GM12878 (cell line): Measurements from ENCODE around the gene ARHGAP21.

ENCODE experiments used
- BHLHE40 ChIP-seq, 2 experiments: fragments of 450-650 bp in 1 of 2; IDR thresholded peaks; 2 replicates each; pipeline ENCODE4 v1.6.1; 2011 to 2017; ENCODE audit warnings: low read depth in 2 of 2, borderline replicate concordance in 1 of 2, improper control_type of control experiment in 1 of 2, low read length in 1 of 2, mild to moderate bottlenecking in 1 of 2
- CTCF ChIP-seq, 3 experiments: IDR thresholded peaks in 2 of 3; conservative IDR thresholded peaks in 1 of 3; 2 replicates each; pipeline ENCODE4 v1.5.1; 2011; ENCODE audit warnings: low read depth in 3 of 3, low read length in 3 of 3, mild to moderate bottlenecking in 3 of 3, control low read depth in 2 of 3, moderate library complexity in 2 of 3, inconsistent platforms in 1 of 3, mixed read lengths in 1 of 3; ENCODE audit not compliant: control insufficient read depth in 2 of 3, insufficient read depth in 1 of 3; ENCODE audit errors: extremely low read depth in 1 of 3
- EZH2 ChIP-seq: IDR thresholded peaks from 2 replicates; pipeline ENCODE4 v1.6.1; 2012; ENCODE audit warnings: low read depth, mild to moderate bottlenecking, control low read depth, inconsistent platforms, low read length, borderline replicate concordance; ENCODE audit not compliant: control insufficient read depth
- POLR2AphosphoS5 ChIP-seq: IDR thresholded peaks from 2 replicates; pipeline ENCODE4 v1.6.1; 2011; ENCODE audit warnings: mild to moderate bottlenecking, low read length, inconsistent platforms
- SMC3 ChIP-seq: IDR thresholded peaks from 2 replicates; pipeline ENCODE4 v1.6.1; 2011; ENCODE audit warnings: low read length, improper control_type of control experiment, borderline replicate concordance
- YY1 ChIP-seq: IDR thresholded peaks from 2 replicates; pipeline ENCODE4 v1.6.1; 2011; ENCODE audit warnings: low read depth, mild to moderate bottlenecking, low read length

GRCh38 chr10:24625778-24626177, 97.9 kb downstream of the ARHGAP21 start:
- no peak for TF ChIP-seq BHLHE40 (IDR thresholded peaks at IDR 0.05; ENCODE audit: borderline replicate concordance in 1 of 2, low read depth in 2 of 2, low read length in 1 of 2)
- no peak for TF ChIP-seq EZH2
- TF ChIP-seq YY1 = no peak
- TF ChIP-seq CTCF (IDR thresholded peaks at IDR 0.05 in 2 of 3, conservative IDR thresholded peaks at IDR 0.05 in 1 of 3; ENCODE audit: control insufficient read depth in 2 of 3, extremely low read depth in 1 of 3, insufficient read depth in 1 of 3, low read depth in 3 of 3, low read length in 3 of 3) = no peak
- no peak for TF ChIP-seq SMC3
- TF ChIP-seq POLR2AphosphoS5 = no peak
